NCI-H1105 treated with DMSO at 0.1 percent for 48 hours (cell line): Measurements from ENCODE around the gene H6PD.
A peak's percentile ranks its signal among the peaks of the same experiment; 100 is the strongest.

Experiments used
- DNase-seq: peaks from one replicate; lab custom pipeline; 2025; lab: John Stamatoyannopoulos, UW

Gene H6PD

GRCh38 chr1:9317591-9318417 lies 83.2 kb downstream of the H6PD start:
- peak; percentile 71 for DNase-seq

- DNase-seq, result no peak
These were observed 84.7 kb downstream of the H6PD start for GRCh38 chr1:9319208-9319788.

GRCh38 chr1:9319789-9320519 lies 85.4 kb downstream of the H6PD start:
- no peak for DNase-seq
